ENCODE data around the gene CDR2. TPM values are rescaled to one million over a fixed set of nuclear protein-coding genes. Genes with fewer than 3 reads are reported as not detected.

The CDR2 gene
- total and polyA plus RNA-seq, 2 of the 13 experiments (the other 11 are each of a cell fraction or from before 2014, with no cell fraction given): 59.0 to 78.9 TPM

GRCh38 chr16:22321340-22322001 is 52.9 kb downstream of the CDR2 start (continued):
- TF ChIP-seq, protein P1, sequence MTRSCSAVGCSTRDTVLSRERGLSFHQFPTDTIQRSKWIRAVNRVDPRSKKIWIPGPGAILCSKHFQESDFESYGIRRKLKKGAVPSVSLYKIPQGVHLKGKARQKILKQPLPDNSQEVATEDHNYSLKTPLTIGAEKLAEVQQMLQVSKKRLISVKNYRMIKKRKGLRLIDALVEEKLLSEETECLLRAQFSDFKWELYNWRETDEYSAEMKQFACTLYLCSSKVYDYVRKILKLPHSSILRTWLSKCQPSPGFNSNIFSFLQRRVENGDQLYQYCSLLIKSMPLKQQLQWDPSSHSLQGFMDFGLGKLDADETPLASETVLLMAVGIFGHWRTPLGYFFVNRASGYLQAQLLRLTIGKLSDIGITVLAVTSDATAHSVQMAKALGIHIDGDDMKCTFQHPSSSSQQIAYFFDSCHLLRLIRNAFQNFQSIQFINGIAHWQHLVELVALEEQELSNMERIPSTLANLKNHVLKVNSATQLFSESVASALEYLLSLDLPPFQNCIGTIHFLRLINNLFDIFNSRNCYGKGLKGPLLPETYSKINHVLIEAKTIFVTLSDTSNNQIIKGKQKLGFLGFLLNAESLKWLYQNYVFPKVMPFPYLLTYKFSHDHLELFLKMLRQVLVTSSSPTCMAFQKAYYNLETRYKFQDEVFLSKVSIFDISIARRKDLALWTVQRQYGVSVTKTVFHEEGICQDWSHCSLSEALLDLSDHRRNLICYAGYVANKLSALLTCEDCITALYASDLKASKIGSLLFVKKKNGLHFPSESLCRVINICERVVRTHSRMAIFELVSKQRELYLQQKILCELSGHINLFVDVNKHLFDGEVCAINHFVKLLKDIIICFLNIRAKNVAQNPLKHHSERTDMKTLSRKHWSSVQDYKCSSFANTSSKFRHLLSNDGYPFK (CRISPR knock-in tag; IDR thresholded peaks at IDR 0.05; ENCODE audit: borderline replicate concordance): peak; percentile 48; the same call in 1 of the 2 replicates
- TF ChIP-seq CSRNP1 (CRISPR knock-in tag; IDR thresholded peaks at IDR 0.05) (no peak), ATF4 (CRISPR knock-in tag; IDR thresholded peaks at IDR 0.05) (no peak), SMC3 (IDR thresholded peaks at IDR 0.05; ENCODE audit: low read length) (peak; percentile 75), BCL6 (CRISPR knock-in tag; IDR thresholded peaks at IDR 0.05) (0 out of 2 replicates have a peak, but pooled peaks have one; percentile 17), ZNF20 (CRISPR knock-in tag; IDR thresholded peaks at IDR 0.05) (no peak), NR2F6 (IDR thresholded peaks at IDR 0.05) (no peak), NR2F6 (CRISPR knock-in tag; IDR thresholded peaks at IDR 0.05) (peak; percentile 33; the same call in 1 of the 2 replicates)
- TF ChIP-seq, protein P2, sequence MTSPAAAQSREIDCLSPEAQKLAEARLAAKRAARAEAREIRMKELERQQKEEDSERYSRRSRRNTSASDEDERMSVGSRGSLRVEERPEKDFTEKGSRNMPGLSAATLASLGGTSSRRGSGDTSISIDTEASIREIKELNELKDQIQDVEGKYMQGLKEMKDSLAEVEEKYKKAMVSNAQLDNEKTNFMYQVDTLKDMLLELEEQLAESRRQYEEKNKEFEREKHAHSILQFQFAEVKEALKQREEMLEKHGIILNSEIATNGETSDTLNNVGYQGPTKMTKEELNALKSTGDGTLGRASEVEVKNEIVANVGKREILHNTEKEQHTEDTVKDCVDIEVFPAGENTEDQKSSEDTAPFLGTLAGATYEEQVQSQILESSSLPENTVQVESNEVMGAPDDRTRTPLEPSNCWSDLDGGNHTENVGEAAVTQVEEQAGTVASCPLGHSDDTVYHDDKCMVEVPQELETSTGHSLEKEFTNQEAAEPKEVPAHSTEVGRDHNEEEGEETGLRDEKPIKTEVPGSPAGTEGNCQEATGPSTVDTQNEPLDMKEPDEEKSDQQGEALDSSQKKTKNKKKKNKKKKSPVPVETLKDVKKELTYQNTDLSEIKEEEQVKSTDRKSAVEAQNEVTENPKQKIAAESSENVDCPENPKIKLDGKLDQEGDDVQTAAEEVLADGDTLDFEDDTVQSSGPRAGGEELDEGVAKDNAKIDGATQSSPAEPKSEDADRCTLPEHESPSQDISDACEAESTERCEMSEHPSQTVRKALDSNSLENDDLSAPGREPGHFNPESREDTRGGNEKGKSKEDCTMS (CRISPR knock-in tag; conservative IDR thresholded peaks at IDR 0.05): no peak
- TF ChIP-seq, protein P3, sequence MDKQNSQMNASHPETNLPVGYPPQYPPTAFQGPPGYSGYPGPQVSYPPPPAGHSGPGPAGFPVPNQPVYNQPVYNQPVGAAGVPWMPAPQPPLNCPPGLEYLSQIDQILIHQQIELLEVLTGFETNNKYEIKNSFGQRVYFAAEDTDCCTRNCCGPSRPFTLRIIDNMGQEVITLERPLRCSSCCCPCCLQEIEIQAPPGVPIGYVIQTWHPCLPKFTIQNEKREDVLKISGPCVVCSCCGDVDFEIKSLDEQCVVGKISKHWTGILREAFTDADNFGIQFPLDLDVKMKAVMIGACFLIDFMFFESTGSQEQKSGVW (CRISPR knock-in tag; IDR thresholded peaks at IDR 0.05; ENCODE audit: borderline replicate concordance): no peak
- TF ChIP-seq, protein P4, sequence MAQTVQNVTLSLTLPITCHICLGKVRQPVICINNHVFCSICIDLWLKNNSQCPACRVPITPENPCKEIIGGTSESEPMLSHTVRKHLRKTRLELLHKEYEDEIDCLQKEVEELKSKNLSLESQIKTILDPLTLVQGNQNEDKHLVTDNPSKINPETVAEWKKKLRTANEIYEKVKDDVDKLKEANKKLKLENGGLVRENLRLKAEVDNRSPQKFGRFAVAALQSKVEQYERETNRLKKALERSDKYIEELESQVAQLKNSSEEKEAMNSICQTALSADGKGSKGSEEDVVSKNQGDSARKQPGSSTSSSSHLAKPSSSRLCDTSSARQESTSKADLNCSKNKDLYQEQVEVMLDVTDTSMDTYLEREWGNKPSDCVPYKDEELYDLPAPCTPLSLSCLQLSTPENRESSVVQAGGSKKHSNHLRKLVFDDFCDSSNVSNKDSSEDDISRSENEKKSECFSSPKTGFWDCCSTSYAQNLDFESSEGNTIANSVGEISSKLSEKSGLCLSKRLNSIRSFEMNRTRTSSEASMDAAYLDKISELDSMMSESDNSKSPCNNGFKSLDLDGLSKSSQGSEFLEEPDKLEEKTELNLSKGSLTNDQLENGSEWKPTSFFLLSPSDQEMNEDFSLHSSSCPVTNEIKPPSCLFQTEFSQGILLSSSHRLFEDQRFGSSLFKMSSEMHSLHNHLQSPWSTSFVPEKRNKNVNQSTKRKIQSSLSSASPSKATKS (CRISPR knock-in tag; IDR thresholded peaks at IDR 0.05): no peak

Measured in HepG2 (cell line).